Dermis blood vessel endothelial cell (primary cell): ENCODE measurements around the gene CCNL1. TPM values are rescaled to one million over a fixed set of nuclear protein-coding genes. Genes with fewer than 3 reads are reported as not detected.

ENCODE experiments used
- DNase-seq: peaks from one replicate; pipeline ENCODE4 v3.0.0; 2010
- total RNA-seq: library from RNA; depleted of rRNA; stranded (reverse); fragments of >200 nt; gene quantifications from 2 replicates; pipeline ENCODE4 v1.2.3, GENCODE V29; 2014

Gene CCNL1
- total RNA-seq, 1 donor from 2014 or later: 195 TPM

DNA sequence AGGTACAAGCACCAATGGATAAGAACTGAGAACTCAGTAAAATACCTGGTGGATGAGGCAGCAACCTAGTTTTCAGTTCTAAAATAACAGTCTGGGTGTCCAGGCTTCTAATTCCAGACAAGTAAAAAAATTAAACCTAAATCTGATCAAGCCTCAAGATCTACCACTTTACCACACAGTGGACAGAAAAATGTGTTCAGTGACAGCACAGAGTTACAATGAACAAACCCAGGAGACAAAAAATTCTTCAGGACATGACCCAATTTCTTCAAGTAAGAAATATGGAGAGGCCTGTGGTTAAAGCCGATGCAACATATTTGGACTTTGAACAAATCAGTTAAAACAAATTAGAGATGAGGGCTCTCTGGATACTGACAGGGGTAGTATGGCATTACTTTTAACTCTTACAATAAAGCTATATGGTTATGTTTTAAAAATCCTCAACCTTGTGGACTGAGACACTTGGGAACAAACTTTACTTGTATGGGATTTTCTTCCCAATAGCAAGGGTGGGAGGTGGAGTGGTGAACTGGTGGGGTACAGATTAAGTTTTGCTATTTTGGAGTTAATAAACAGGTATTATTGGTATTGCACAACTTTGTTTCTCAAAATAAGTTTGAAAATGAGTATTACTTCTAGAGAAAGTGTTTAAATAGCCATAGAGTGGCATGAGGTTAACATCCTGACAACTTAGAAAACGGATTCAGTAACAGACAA is 14.2 kb downstream of the CCNL1 start:
- DNase-seq: no peak

DNA sequence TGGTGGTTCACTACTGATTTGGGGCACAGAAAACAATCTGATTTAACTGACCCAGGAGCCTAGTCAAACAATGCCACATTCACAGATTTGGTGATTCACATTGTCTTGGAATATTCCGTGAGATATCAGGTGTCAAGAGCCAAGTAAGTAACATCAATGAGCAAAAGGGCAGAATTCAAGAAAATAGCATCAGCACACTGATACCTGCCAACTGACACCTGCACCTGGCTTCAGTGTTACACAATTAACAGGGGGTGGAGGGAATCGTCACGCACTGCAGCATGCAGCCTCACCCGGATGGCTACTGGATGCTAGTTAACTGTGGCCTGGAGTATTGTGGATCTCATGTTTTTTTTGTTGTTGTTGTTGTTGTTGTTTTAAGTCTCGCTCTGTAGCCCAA is 17.6 kb downstream of the CCNL1 start:
- no peak for DNase-seq

DNA sequence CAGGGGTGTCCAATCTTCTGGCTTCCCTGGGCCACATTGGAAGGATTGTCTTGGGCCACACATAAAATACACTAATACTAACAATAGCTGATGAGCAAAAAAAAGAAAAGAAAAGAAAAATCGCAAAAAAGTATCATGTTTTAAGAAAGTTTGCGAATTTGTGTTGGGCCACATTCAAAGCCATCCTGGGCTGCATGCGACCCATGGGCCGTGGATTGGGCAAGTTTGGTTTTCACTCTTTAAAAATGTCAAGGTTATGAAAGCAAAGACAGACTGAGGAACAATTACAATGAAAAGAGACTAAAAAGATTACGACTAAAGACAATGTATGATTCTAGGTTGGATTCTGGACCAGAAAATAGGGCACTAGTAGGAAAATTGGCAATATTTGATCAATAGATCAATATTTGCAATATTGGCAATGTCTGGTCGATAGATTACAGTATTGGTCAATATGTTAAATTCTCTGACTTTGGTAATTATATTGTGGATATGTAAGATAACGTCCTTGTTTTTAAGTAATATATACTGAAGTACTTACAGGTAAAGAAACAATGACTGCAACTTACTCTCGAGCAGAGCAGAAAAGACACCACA is 19.9 kb downstream of the CCNL1 start:
- DNase-seq: no peak

DNA sequence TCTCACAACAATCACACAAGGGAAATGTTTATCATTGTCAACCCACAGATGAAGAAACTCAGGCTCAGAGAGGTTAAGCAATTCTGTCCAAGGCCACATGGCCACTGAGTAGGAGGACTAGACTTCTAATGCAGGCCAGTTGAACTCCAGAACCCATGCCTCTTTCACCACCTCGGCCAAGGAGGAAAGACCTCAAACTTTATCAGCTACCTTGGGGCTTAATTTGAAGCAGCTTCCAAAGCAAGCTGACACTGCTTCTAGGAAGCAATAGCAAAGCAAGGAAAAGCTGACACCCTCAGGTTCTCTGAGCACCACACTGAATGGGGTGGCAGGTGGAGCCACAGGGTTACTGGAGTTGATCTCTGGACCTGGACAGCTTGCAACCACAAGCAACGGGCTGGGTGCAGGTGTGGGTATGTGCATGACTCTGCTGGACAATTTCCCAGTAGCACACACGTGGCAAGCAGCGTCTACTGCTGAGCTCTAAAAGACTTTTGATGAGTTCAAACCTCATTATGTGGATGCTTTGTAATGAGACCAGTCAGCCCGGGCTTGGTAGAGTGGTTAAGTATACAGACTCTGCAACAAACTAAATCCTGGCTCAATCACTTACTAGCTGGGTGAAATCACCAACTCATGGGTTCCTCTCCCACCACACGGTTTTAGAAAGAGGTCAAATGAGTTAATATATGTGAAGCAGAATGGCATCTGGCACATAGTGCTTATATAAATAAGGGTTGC is 23.1 kb downstream of the CCNL1 start:
- DNase-seq: no peak

DNA sequence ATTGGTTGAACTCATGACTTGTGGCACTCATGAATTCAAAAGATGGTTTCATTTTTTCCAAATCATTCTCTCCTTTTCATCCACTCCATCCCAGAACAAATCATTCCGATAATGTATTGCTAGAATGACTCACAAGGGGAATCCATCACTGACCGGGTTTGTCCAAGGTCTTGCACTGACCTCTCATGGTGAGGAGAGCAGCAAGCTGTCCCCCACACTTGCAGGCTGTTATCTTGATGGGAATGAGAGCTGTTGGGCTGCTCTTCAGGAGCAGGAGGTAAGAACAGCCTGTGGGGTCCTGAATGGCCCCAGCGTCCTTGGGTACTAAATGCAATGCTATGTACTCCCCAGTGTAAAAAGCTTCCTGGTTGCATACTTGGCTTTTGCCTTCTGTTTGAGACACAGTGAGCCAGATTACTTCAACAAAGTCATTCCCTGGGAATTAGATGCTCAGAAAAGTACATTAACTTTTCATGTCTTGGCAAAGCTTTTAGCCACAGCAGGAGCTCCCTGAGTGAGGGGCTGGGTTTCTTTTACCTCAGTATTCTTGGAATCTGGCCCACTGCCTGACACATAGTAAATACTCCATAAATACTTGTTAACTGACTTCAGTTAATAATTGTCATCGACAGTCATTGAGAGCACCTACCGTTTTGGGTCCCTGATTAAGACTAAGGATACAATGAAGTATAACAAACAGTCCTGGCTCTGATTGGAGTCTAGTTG is 24.1 kb downstream of the CCNL1 start:
- DNase-seq: no peak

DNA sequence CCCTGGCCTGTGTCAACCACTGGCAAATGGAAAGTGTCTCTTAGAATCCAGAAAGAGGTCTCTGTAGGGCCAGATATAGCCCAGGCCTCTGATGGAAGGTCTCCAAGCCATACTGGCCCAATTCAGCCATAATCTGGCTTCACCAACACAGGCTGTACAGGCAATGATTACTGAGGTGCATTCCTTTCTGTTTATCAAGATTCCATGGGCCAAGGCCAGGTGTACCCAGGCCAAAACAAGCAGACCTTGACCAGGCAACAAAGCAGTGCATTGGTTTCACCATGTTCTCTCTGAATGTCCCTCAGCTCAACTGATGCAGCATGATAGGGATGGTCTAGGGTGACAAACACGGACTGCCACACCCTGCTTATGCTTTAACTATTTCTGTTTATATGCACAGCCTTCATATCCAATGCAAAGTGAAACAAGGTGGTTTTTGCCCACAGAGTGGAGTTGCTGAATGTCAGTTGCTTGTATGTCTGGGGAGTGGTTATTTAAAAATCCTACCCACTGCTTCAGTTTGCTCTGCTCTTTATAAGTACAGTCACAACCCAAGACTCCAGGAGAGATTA is 25.2 kb downstream of the CCNL1 start:
- DNase-seq: no peak

DNA sequence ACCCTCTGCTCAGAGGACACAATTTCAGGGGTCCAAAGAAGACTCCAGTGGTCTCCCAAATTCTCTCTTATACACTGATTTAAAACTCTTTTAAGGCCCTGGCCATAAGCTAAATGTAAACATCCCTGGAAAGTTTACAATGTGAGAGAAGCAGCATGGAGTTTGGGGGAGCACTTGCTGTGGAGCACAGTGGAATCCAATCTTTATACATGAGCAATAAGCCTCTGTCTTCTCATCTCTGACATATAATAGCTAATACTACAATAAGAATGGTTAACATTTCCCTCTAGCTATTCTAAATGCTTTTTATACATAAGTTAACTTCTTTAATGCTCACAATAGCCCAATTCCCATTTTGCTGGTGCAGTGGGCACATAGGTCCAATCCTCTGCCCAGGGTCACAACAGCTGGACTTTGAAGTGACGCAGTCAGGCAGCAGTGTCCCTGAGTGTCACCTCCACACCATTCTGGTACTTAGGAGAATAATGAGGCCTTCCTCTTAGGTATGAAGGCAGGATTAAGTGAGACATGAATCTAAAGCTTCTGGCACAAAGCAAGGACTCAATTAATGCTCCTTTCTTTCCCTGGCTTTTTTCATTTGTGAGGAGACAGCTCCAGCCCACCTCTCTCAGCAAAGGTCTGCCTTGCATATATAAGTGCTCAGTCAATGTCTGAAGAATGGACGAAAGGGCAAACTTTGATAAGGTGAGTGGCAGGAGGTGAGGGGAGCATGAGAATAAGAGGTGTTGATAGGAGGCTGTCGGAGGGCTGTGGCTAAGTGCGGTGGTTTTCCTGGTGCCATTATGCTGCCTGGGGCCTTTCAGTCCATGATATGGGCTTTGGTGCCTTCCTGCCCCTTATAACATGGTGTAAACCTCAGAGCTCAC is 26.3 kb downstream of the CCNL1 start:
- no peak for DNase-seq

DNA sequence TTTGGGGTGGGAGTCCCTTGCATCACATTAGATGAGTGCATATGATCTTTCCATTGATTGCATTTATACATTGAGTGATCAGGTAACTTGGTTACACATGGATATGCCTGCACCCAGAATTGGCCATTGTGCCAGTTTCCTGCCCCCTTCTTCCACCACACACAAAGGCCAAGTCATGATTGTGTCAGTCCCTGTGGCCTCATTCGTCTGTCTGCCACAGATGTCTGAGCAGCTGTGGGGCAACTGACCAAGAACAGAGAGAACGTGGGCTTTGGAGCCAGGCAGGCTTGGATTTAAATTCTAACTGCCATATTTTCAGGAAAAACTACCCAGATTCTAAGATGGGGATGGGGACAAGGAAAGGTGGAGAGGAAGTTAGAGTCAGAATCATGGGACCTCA is 27.0 kb downstream of the CCNL1 start:
- DNase-seq: no peak

DNA sequence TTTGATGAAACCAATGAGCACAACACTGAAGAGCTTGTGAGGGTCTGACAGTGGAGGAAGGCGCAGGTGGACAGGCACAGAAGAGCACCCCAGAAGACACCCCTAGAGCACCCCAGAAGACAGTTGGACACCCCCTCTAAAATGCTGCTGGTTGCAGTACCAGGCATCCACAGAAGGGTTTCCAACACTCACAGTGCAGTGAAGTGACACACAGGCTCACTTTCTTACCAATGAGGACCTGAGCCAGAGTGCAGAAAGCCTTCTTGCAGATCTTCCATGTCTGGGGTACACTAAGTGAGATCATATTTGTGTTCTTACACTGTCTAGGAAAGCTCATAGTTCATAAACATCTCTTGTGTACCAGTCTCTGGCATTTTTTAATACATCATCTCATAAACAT is 27.6 kb downstream of the CCNL1 start:
- DNase-seq: no peak

DNA sequence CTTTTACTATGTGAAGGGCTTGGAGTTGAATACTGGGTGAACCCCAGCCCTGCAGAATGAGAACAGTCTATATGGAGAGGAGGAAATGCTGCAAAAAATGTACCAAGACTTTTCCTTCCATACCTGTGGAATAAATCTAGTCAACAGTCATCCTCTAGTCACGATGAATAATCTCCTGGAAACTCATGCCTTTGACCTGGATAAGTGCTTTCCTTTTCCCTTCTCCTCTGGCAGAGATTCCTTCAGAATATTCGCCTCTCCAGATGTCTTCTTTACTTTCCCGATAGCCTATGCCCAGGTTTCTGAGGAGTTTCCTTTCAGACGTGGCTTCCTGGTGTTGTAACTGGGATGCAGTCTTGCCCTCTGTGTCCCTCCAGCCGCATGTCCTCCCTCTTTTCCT is 28.1 kb downstream of the CCNL1 start:
- DNase-seq: no peak

DNA sequence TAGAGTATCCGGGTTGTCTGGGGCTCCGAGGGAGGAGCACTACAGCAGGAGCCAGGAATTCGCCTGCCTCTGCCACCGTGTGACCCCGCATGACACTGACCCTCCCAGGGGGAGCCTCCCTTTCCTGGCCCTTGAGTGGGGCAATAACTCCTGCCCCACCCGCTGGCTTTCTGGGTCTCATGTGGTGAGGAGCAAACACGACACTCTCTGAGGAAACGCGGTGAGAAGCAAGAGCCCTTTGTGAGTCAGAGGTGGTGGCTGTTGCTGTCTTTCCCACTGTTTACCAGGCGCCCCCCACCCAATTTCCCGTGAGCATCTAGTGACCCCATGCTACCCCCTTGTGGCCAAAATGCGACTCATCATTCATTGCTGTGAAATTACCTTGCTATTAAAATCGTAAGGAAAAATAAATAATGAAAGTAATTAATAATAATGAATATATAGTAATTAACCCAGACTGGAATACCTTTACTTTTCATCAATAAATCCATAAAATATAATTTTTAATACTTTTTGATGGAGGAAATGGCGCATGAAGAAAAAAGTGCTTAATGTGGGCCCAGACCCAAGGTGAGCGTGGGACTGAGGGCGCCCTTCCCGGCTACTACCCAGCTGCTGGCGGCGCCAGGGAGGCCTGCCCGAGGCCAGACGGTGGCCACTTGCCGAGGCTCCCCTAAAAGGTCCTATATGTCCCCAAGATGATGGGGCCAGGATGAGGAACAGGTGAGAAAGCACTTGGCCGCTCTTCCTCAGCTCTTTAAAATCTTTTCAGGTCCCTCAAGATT is 29.3 kb downstream of the CCNL1 start:
- peak; percentile 71 for DNase-seq

DNA sequence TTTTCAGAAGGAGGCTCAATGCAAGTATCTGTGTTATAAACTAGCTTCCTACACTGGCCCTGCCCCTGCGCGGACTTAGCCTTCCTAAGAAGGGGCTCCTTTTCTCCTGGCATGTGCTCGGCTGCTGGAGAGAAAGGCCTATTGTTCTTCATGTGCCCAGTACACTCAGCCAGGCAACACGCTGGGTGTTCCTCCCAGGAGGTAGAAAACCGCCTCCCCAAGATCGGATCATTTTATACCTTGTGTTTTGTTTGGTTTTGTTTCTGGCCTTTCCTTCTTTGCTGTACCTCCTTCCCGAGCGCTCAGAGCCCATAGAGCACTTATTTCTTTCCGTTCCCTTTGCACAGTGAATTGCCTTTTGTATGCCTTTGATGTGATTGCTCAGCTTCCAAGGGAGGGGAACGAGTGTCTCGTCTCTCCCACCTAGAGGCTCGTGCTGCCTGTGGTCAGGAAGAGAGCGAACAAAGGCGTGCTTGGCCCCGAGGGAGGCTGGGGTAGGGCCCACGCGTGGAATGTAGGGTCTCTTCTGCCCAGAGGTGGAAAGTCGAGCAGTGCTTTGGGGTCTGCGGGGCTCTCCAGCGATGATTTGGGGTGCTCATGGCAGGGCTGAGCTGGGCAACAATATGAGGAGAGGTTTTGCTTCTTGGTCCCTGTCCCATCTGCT is 30.0 kb downstream of the CCNL1 start:
- DNase-seq: peak; percentile 56

DNA sequence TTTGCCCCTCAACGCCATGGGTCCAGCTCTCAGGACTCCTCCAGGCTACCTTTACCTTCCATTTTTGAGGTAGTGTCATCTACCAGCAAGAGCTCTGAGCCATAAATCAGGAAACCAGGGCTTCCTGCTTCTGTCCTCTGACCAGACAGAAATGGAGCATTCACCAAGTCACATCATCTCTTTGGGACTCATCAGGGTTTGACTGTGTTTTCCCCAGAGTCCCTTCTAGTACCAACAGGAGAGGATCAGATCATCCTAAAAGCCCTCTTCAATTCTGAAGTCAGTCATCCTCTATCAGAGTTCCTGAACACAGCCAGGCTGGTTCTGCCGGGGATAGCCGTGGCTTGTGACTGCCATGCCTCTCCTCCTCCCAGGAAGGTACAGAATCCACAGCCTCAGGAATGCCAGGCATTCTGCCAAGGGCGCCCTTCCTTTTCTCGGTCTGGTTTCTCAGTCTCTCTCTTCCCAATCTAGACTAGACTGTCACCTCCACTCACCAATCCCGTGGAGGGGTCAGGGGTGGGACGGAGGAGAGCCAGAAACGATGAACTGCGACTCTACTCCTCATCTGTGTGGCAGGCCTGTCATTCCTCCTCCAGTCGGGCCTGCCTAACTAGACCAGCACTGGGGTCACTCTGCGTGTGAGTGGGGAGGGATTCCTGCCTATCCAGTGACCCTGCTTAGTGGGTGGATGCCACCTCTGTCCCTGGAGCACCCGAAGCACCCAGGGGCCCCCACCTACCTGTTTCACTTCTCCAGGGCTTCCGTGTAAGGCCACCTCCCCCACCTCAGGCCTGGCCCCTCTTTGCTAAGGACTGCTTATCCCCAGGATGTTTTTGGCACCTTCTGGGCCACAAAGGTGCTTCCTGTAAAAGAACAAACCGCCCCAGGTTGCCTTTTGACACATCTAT is 30.9 kb downstream of the CCNL1 start:
- DNase-seq: peak; percentile 37

DNA sequence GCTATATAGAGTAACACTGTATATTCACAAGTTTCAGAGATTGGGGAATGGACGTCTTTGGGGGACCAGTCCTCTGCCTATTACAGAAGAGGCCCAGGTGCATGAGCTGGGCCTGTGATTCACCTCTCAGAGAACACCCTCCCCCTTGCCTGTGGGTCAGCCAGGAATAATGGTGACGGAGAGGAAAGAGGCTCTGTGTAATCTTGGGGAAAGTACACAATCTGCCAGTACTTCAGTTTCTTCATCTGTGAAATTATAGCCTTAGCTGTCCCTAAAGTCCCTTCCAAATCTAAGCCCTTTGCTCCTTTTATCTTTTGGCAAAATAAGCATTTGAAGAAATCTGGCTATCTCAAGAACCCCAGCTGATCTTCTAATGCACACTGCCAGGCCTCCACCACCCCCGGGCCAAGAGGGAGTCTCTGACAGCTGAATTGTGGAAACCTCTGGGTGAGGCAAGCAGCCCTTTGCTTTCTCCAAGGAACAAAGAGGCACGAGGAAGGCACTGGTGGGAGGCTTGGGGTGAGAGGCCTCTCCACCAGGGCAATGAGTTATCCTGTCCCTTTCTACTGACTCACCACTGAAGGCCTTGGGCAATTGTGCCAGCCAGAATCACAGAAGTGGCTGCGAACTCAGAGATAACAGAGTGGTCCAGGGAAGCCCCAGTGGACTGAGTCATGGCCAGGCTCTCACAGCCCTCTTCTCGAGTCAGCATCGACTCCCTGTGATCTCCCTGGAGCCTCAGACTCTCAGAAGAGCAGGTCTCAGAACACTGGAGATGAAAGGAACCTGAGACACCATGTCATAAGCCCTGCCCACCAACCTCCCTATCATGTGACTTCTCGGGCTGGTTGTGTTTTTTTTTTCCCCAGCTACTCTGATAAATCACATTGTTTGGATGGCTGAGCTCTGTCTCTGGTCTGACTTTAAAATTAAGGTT is 31.8 kb downstream of the CCNL1 start:
- peak; percentile 50 for DNase-seq

DNA sequence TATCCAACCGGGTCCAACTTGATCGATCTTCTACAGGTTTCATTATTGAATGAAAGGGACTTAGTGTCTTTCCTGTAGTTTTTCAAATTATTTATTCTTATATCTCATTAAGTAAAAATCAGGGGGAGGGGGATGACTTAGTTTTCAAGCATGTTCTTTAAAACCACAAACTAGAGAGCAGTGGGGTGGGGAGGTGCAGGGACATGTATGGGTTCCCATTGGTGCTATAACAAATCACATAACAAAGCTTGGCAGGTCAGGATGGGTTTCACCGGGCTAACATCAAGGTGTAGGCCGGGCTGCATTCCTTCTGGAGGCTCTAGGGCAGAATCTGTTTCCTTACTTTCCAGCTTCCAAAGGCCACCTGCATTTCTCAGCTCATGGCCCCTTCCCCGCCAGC is 32.7 kb downstream of the CCNL1 start:
- no peak for DNase-seq

DNA sequence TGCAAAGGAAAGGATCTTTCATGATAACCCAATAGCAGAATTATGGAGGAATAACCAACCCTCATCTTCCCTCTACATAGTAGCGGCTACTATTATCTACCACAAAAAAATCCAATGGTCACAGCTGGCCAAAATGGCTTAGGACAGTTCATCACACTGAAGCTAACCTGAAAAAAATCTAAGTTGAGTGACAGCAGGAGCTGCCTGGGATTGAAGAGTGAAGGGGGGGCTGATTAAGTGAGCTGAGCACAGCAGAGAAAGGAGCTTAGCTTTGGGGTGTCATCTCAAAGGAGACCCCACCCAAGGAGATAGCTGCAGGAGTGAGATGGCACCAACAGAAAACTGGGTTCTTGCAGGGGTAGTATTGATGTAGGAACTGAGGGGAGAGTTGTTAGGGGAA is 33.6 kb downstream of the CCNL1 start:
- no peak for DNase-seq

DNA sequence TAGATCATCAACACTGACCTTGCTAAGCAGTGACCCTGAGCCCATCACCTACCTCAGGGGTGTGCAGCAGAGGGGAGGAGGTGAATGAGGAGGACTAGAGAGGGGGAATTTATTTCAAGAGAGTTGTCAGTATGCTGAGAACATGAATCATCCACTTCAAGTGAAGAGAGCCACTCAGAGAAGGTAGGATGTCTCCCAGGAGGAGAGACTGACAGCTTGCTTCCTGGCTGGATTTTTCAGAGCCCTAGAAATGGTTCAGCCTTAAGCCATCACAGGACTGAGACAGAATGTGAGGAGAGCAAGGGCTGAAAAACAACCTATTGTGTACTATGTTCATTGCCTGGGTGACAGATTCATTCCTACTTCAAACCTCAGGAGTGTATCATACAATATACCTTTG is 34.8 kb downstream of the CCNL1 start:
- DNase-seq: no peak

DNA sequence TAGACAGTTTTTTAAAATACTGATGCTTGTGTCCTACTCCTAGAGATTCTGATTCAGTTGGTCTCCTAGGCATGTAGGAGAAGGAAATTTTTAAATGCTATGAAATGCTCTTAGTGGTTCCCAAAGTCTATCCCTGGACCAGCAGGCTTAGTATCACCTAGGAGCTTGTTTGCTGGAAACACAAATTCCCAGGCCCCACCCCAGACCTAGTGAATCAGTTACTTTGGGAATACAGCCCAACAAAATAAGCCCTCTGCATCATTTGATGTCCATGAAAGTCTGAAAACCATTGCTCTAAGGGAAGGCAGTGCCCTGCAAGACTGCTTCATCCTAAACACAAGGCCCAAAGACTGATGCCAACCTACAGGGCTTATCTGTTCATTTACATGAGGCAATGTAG is 36.3 kb downstream of the CCNL1 start:
- DNase-seq: no peak
